ENCODE results near the gene ZBTB20.

Gene ZBTB20

DNA sequence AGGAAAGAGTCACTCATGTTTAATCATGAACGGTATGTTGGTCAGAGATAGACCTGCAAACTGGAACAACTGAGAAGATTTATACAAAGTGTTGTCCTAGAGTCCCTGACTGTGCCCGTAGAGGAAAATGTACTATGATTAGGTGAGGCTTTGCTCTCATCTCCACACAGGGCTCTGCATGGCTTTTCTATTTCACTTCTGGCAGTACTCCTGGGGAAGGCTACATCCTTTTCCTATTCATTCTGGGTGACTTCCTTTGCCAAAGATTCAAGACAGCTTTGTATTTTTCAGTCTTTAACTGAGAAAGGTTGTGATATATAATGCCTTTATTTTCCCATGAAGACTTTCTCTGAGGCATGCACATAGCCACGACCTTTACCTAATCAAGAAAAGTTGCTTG, 414.7 kb downstream of the ZBTB20 start:
- DNase-seq (ENCODE audit: low read depth): no peak
- TF ChIP-seq, protein P1, sequence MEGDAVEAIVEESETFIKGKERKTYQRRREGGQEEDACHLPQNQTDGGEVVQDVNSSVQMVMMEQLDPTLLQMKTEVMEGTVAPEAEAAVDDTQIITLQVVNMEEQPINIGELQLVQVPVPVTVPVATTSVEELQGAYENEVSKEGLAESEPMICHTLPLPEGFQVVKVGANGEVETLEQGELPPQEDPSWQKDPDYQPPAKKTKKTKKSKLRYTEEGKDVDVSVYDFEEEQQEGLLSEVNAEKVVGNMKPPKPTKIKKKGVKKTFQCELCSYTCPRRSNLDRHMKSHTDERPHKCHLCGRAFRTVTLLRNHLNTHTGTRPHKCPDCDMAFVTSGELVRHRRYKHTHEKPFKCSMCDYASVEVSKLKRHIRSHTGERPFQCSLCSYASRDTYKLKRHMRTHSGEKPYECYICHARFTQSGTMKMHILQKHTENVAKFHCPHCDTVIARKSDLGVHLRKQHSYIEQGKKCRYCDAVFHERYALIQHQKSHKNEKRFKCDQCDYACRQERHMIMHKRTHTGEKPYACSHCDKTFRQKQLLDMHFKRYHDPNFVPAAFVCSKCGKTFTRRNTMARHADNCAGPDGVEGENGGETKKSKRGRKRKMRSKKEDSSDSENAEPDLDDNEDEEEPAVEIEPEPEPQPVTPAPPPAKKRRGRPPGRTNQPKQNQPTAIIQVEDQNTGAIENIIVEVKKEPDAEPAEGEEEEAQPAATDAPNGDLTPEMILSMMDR (IDR thresholded peaks at IDR 0.05; ENCODE audit: low read depth, low read length, missing control alignments): no peak

DNA sequence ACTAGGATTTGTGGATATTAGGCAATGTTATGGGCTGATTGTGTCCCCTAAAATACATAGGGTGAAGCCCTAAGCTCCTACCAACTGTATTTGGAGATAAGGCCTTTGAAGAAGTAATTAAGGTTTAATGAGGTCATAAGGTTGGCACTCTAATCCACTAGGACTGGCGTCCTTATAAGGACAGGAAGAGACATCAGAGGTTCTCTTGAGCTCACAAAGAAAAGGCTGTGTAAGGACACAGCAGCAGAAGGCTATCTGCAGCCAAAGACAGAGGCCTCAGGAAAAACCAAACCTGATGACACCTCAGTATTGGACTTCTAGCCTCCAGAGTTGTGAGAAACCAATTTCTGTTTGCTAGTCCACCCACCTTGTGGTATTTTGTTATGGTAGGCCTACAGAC, 416.7 kb downstream of the ZBTB20 start:
- no peak overlapping the region for H3K4me3 ChIP-seq (ENCODE audit: low read depth, low read length)
- TF ChIP-seq, protein P1 (IDR thresholded peaks at IDR 0.05; ENCODE audit: low read depth, low read length, missing control alignments): no peak
- no peak for DNase-seq (ENCODE audit: low read depth)

More for the DNA sequence above, 414.7 kb downstream of the ZBTB20 start:
- H3K4me3 ChIP-seq (ENCODE audit: low read depth, low read length): no peak overlapping the region

DNA sequence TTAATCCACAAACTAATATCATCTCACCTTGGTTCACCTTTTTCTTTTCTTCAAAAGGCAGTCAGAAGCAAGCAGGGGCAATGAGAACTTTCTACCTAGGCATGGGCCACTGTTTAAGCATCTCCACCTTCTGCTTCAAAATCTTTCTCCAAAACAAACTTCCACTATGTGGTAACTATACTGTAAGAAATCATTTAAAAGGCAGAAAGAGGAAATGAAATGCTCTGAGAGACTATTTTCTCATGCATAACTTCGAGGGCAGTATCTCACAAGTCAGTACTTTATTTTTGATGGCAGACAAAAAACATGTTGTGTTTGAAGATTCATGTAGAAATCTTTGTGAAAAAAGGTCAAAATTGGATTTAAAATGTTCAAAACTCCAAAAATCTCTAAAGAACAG, 419.7 kb downstream of the ZBTB20 start:
- no peak overlapping the region for H3K4me3 ChIP-seq (ENCODE audit: low read depth, low read length)
- no peak for DNase-seq (ENCODE audit: low read depth)
- TF ChIP-seq, protein P1 (IDR thresholded peaks at IDR 0.05; ENCODE audit: low read depth, low read length, missing control alignments): no peak

DNA sequence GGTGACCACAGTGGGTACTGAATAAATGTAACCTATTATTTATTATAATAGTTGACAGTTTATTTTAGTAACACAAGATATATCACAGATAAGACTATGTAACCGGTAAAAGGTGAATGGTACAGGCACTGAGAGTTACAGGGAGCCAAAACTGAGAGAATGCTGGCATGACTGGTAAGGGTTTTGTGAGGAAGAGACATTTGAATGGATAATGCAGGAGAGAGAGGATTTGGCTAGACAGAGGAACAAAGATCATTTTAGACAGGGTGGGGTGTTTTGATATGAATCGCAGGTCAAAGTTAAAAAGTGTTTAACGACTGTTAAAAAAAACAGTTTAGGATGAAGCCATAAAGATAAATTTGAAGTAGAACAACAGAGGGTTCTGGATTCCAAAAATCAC, 421.1 kb downstream of the ZBTB20 start:
- DNase-seq (ENCODE audit: low read depth): no peak
- H3K4me3 ChIP-seq (ENCODE audit: low read depth, low read length): no peak overlapping the region
- TF ChIP-seq, protein P1 (IDR thresholded peaks at IDR 0.05; ENCODE audit: low read depth, low read length, missing control alignments): no peak

DNA sequence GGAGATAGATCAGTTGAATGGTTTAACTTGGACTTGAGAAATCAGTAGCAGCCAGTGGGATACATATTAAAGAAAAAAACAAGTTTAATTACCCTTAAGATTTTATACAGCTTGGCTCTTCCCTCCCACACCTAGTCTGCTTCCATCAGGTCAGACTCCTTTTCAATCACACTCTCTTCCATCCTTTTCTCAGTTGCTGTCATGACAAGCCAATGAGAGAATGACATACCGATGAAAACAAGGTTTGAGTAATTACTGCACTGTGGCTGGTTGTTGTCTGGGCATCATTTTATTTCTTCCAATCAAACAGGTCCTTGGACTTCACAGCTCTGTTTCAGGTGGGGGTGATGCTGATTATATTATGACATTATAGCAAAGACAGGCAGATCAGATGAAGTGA, 424.6 kb downstream of the ZBTB20 start:
- TF ChIP-seq, protein P1 (IDR thresholded peaks at IDR 0.05; ENCODE audit: low read depth, low read length, missing control alignments): no peak
- no peak for DNase-seq (ENCODE audit: low read depth)
- no peak overlapping the region for H3K4me3 ChIP-seq (ENCODE audit: low read depth, low read length)

DNA sequence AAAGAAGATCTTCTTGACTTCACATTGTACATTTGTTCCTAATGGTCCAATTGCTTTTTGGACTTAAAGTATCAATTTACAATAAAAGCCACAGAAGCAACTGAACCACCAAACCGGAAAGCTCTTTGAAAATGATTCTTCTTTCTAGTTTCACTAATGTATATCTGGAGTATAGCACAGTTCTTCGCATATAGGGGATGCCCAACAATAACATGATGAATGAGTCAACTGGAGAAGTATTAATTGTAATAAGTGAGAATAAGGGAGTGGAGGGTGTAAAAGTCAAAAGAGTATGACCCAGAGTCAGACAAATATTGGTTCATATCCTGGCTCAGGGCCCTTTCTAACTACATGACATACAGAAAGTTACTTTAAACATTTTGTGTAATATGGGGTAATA, 425.2 kb downstream of the ZBTB20 start:
- H3K4me3 ChIP-seq (ENCODE audit: low read depth, low read length): no peak overlapping the region
- no peak for DNase-seq (ENCODE audit: low read depth)
- TF ChIP-seq, protein P1 (IDR thresholded peaks at IDR 0.05; ENCODE audit: low read depth, low read length, missing control alignments): no peak

DNA sequence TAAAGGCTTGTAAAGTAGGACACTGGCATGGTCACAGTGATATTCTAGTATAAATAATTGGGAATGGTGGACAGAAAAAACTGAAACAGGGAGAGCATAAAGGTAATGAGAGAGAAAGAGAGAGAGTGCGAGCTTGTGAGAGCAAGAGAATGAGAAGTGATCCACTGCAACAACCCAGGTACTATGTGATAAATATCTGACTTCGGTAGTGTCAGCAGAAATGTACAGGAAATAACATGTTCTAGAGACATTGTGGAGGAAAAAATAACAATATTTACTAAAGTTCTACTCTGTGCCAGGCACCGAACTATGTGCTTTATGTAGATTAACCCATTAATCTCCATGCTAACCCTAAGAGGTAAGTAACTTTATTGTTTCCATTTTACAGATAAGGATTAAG, 425.9 kb downstream of the ZBTB20 start:
- H3K4me3 ChIP-seq (ENCODE audit: low read depth, low read length): no peak overlapping the region
- no peak for DNase-seq (ENCODE audit: low read depth)
- TF ChIP-seq, protein P1 (IDR thresholded peaks at IDR 0.05; ENCODE audit: low read depth, low read length, missing control alignments): no peak

Measured in GM12864 (cell line).